H1 (cell line): ENCODE measurements around the gene TPRKB. TPM values are rescaled to one million over a fixed set of nuclear protein-coding genes. Genes with fewer than 3 reads are reported as not detected.

Experiments
- EZH2 ChIP-seq: fragments of 200-600 bp; sonication (generic); IDR thresholded peaks from 2 replicates; pipeline ENCODE4 v1.7.1; 2012; ENCODE audit warnings: low read depth, mild to moderate bottlenecking, moderate library complexity, low read length, inconsistent platforms; ENCODE audit not compliant: severe bottlenecking
- GTF2F1 ChIP-seq: IDR thresholded peaks from 2 replicates; pipeline ENCODE4 v1.6.1; 2012; ENCODE audit warnings: low read depth, low read length, improper control_type of control experiment, borderline replicate concordance
- SRF ChIP-seq: IDR thresholded peaks from 2 replicates; pipeline ENCODE4 v1.6.1; 2011; ENCODE audit warnings: mild to moderate bottlenecking, low read depth, low read length, moderate library complexity
- polyA plus RNA-seq, 7 experiments: library from polyadenylated mRNA; depleted of rRNA in 3 of 7; stranded (reverse) in 5 of 7; unstranded in 2 of 7; fragments of >200 nt in 5 of 7; fragments of 200-250 nt in 2 of 7; gene quantifications; 1 replicate in 5 of 7; 2 replicates in 1 of 7; 4 replicates in 1 of 7; pipeline versions ENCODE4 v1.2.1 to v1.2.3, GENCODE V29; 2011 to 2013; ENCODE audit warnings: missing spikeins in 2 of 7, mixed read lengths in 2 of 7
- total RNA-seq: library from RNA; stranded (reverse); fragmentation: NEBNext Ultra II Directional; extraction: Animal tissue kit (Norgen Biotek cat#: 25700); gene quantifications from 2 replicates; pipeline ENCODE4 v1.2.1, GENCODE V29; 2021

The TPRKB gene
- total and polyA plus RNA-seq, 2 of the 8 experiments (the other 6 are each of a cell fraction or from before 2014, with no cell fraction given) = 40.3 to 41.6 TPM

GRCh38 chr2:73705091-73705490, 32.1 kb downstream of the TPRKB start (continued):
- no peak for TF ChIP-seq GTF2F1
- no peak for TF ChIP-seq SRF
- TF ChIP-seq EZH2 = no peak
- TF ChIP-seq, all 59 proteins: peak for 0
